Measurements from ENCODE around the gene ANKFN1. TPM values are rescaled to one million over a fixed set of nuclear protein-coding genes. Genes with fewer than 3 reads are reported as not detected.

The ANKFN1 gene
- total RNA-seq, 1 experiment from 2014 or later: not detected

DNA sequence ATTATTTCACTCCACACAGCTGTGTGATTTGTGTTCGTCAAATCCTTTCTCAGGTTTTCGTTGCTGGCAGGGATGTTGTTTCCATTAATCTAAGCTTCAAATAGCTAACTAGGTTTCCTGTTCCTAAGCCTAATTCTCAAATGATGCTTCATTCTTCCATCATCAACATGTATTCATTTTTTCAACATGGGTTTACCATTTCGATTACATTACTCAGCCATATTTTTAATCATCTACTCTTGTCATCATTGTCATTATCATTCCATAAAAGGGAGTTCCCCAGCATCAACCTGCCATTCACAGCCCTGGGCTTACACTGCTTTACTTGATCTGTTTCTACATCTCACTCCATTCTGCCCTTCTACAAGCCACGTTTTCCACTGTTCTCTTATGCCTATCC is 33.3 kb upstream of the ANKFN1 start:
- TF ChIP-seq, protein P1, sequence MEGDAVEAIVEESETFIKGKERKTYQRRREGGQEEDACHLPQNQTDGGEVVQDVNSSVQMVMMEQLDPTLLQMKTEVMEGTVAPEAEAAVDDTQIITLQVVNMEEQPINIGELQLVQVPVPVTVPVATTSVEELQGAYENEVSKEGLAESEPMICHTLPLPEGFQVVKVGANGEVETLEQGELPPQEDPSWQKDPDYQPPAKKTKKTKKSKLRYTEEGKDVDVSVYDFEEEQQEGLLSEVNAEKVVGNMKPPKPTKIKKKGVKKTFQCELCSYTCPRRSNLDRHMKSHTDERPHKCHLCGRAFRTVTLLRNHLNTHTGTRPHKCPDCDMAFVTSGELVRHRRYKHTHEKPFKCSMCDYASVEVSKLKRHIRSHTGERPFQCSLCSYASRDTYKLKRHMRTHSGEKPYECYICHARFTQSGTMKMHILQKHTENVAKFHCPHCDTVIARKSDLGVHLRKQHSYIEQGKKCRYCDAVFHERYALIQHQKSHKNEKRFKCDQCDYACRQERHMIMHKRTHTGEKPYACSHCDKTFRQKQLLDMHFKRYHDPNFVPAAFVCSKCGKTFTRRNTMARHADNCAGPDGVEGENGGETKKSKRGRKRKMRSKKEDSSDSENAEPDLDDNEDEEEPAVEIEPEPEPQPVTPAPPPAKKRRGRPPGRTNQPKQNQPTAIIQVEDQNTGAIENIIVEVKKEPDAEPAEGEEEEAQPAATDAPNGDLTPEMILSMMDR (IDR thresholded peaks at IDR 0.05; ENCODE audit: unreplicated experiment): no peak
- intact Hi-C loops (cut with micrococcal nuclease; ENCODE audit: unreplicated experiment): no loop called here
- no TSS peak for BruUV-seq (replicated peaks)
- Mint-ChIP-seq H3K4me3 (ENCODE audit: low read depth, unreplicated experiment) (no peak overlapping the region), H3K36me3 (ENCODE audit: insufficient read depth, unreplicated experiment) (no peaks in the 10 kb centered on the region), H3K9me3 (ENCODE audit: low read depth, unreplicated experiment) (no peaks in the 10 kb centered on the region), H3K27ac (ENCODE audit: unreplicated experiment) (no peak overlapping the region), H3K4me1 (ENCODE audit: low read depth, unreplicated experiment) (peaks cover 9% of the 10 kb centered on the region), H3K27me3 (ENCODE audit: unreplicated experiment) (no peaks in the 10 kb centered on the region)
- DNase-seq: no peak
- CTCF ChIA-PET: interaction anchor here (0.6 kb wide), 1 partner anchor 562 kb away, joined by 3 read pairs; no protein-coding TSS in a partner anchor

DNA sequence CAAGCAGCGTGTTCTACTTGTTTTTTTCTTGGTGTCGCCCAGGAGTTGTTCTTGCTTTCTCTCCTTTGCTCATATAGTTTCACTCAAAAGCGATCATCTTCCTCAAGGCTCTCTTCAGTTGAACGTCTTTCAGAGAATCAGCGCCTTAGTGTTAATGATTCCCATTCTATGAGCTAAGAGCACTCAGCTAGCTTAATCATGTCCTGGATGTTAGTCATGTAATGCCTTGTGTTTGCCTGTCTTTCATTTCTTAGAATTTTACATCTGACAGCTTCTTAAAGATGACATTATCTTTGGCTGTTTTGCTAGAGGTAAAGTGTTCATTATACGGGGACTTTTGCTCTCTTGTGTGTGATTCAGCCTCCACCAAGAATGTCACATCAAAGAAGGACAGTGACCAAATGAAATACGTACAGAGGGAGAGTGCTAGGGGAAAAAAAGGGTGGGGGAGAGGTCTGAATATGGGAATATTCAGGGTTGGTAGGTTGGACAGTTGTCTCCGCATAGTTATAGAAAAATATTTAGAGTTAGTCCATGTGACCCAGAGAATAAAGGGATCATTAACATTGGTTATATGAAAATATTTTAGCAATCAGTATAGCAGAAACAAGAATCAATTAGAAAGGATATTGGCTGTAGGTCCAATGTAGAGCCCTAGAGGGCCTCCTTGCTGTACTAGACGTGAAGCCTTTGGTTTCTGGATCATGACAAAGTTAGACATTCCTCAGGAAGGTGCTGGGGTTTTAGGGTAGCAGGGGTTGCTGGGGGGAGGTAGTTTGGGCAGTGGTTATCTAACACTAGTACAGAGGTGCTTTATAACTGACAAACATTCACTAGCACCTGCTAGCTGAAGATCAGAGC is 31.9 kb upstream of the ANKFN1 start:
- H3K4me3 Mint-ChIP-seq (ENCODE audit: low read depth, unreplicated experiment): no peak overlapping the region
- H3K9me3 Mint-ChIP-seq (ENCODE audit: low read depth, unreplicated experiment): no peaks in the 10 kb centered on the region
- peaks cover 1% of the 10 kb centered on the region for H3K4me1 Mint-ChIP-seq (ENCODE audit: low read depth, unreplicated experiment)
- BruUV-seq (replicated peaks): no TSS peak
- intact Hi-C loops (cut with micrococcal nuclease; ENCODE audit: unreplicated experiment): no loop called here
- CTCF ChIA-PET: no interaction called here
- no peak overlapping the region for H3K27ac Mint-ChIP-seq (ENCODE audit: unreplicated experiment)
- no peaks in the 10 kb centered on the region for H3K27me3 Mint-ChIP-seq (ENCODE audit: unreplicated experiment)
- TF ChIP-seq, protein P1 (IDR thresholded peaks at IDR 0.05; ENCODE audit: unreplicated experiment): no peak
- no peaks in the 10 kb centered on the region for H3K36me3 Mint-ChIP-seq (ENCODE audit: insufficient read depth, unreplicated experiment)
- DNase-seq: no peak

DNA sequence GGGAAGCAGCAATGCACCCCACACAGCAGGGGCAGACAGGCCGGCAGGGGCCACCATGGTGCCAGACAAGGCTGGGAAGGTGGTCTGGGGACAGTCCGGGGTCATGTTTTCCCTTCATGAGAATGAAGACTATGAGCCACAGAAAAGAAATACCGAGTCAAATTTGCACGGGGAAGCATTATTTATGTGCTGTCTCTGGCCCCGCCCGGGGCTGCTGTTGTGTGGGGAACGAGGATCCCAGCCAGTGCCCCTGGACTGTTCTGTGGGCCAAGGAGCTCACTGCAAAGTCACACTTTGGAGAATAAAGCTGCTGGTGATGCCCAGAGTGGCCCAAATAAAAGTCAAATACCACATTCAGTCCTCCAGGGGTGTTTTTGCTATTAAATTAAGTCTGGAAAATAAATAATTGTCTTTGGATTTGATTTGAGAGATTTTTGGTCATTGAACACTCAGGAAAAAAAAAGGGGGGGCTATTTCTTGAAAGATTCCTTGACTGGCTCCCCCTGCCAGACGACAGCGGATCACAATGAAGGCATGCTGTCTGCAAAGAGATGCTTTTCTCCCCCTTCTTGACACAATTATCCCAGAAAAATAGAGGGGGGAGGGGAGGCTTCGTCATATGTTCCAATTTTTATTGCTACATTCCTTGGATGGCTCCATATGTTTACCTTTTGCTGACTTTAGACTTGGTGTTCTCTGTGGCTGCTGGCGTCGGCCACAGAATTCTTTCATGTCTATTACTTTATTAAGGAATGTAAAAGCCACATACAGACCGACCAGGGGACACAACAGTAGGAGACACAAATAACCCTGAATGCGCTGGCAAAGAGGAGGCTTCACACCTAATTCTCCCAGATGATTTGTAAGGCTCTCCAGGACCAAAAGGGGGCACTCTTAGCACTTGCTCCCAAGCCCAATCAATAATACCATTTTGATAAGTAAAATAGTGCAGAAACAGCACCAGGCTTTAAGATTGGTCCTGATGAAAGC is 27.1 kb upstream of the ANKFN1 start:
- no peaks in the 10 kb centered on the region for H3K36me3 Mint-ChIP-seq (ENCODE audit: insufficient read depth, unreplicated experiment)

DNA sequence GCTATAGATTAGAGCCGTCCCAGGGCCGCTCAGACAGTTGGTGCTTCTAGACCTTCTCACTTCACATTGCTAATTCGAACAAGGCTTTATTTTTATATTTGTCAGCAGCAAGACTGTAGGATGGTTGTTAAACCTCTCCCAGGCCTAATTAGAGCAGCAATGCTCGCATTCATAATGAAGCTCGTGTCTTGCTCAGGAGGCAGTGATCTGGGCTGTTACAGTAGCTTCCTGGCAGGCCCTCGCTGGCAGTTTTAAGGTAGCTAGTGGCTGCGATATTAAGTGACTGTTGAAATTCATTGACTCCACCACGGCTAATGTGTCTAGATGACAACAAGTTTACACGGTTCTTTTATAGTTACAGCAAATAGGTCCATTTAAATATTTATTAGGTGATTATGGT is 23.2 kb upstream of the ANKFN1 start:
- intact Hi-C loops (cut with micrococcal nuclease; ENCODE audit: unreplicated experiment): no loop called here
- Mint-ChIP-seq H3K4me3 (ENCODE audit: low read depth, unreplicated experiment) (no peak overlapping the region), H3K27ac (ENCODE audit: unreplicated experiment) (no peak overlapping the region), H3K9me3 (ENCODE audit: low read depth, unreplicated experiment) (no peaks in the 10 kb centered on the region), H3K4me1 (ENCODE audit: low read depth, unreplicated experiment) (no peaks in the 10 kb centered on the region), H3K27me3 (ENCODE audit: unreplicated experiment) (no peaks in the 10 kb centered on the region), H3K36me3 (ENCODE audit: insufficient read depth, unreplicated experiment) (no peaks in the 10 kb centered on the region)
- CTCF ChIA-PET: no interaction called here
- TF ChIP-seq, protein P1 (IDR thresholded peaks at IDR 0.05; ENCODE audit: unreplicated experiment): no peak
- BruUV-seq (replicated peaks): no TSS peak
- no peak for DNase-seq

More for the DNA sequence above, 27.1 kb upstream of the ANKFN1 start:
- CTCF ChIA-PET: no interaction called here
- no peaks in the 10 kb centered on the region for H3K4me1 Mint-ChIP-seq (ENCODE audit: low read depth, unreplicated experiment)
- H3K9me3 Mint-ChIP-seq (ENCODE audit: low read depth, unreplicated experiment): no peaks in the 10 kb centered on the region
- TF ChIP-seq, protein P1 (IDR thresholded peaks at IDR 0.05; ENCODE audit: unreplicated experiment): peak; percentile 26
- intact Hi-C loops (cut with micrococcal nuclease; ENCODE audit: unreplicated experiment): loop anchor here (1.0 to 2.0 kb wide), 2 partner anchors 193 to 353 kb away; no protein-coding TSS in a partner anchor
- H3K4me3 Mint-ChIP-seq (ENCODE audit: low read depth, unreplicated experiment): no peak overlapping the region
- no peak overlapping the region for H3K27ac Mint-ChIP-seq (ENCODE audit: unreplicated experiment)
- BruUV-seq (replicated peaks): no TSS peak
- no peaks in the 10 kb centered on the region for H3K27me3 Mint-ChIP-seq (ENCODE audit: unreplicated experiment)
- peak; percentile 34 for DNase-seq

Measured in Calu3 (cell line).